GM06990 (cell line): ENCODE results near the gene CDH10.

ENCODE experiments used
- DNase-seq: peaks from one replicate; pipeline ENCODE4 v3.0.0-alpha.2; 2011; ENCODE audit not compliant: insufficient read length; ENCODE audit errors: extremely low read depth
- H3K27me3 ChIP-seq: replicated peaks from 2 replicates; pipeline ENCODE4 v1.6.0; 2011; ENCODE audit warnings: low read length; ENCODE audit not compliant: control insufficient read depth, insufficient read depth
- H3K36me3 ChIP-seq: 2 replicates; pipeline ENCODE4 v1.5.1; 2011; ENCODE audit warnings: low read length; ENCODE audit not compliant: control insufficient read depth, insufficient read depth
- H3K4me3 ChIP-seq: replicated peaks from 2 replicates; pipeline ENCODE4 v1.5.1; 2011; ENCODE audit warnings: low read depth, mild to moderate bottlenecking, control low read depth, low read length
- CTCF ChIP-seq: IDR thresholded peaks from 2 replicates; pipeline ENCODE4 v1.5.1; 2011; ENCODE audit warnings: low read length, control low read depth, mild to moderate bottlenecking, inconsistent platforms; ENCODE audit not compliant: insufficient read depth, poor library complexity, severe bottlenecking

CDH10 gene

GRCh38 chr5:24535646-24536045 is 109.1 kb downstream of the CDH10 start:
- H3K36me3 ChIP-seq = no peaks in the 10 kb centered on the region
- no peaks in the 10 kb centered on the region for H3K27me3 ChIP-seq
- H3K4me3 ChIP-seq = no peak overlapping the region
- no peak for DNase-seq
- no peak for TF ChIP-seq CTCF

- Histone ChIP-seq H3K4me3 (no peak overlapping the region), H3K36me3 (no peaks in the 10 kb centered on the region), H3K27me3 (no peaks in the 10 kb centered on the region)
- no peak for TF ChIP-seq CTCF
- DNase-seq = no peak
Observed at GRCh38 chr5:24530906-24531305, 113.9 kb downstream of the CDH10 start.

- no peak for TF ChIP-seq CTCF
- Histone ChIP-seq H3K4me3 (no peak overlapping the region), H3K36me3 (no peaks in the 10 kb centered on the region), H3K27me3 (no peaks in the 10 kb centered on the region)
- DNase-seq = no peak
Observed at GRCh38 chr5:24525414-24525813, 119.4 kb downstream of the CDH10 start.

- Histone ChIP-seq H3K4me3 (no peak overlapping the region), H3K36me3 (no peaks in the 10 kb centered on the region), H3K27me3 (no peaks in the 10 kb centered on the region)
- TF ChIP-seq CTCF = no peak
- no peak for DNase-seq
Observed at GRCh38 chr5:24512423-24512822, 132.4 kb downstream of the CDH10 start.

GRCh38 chr5:24510523-24510988 is 134.2 kb downstream of the CDH10 start:
- Histone ChIP-seq H3K27me3 (no peaks in the 10 kb centered on the region), H3K36me3 (no peaks in the 10 kb centered on the region), H3K4me3 (no peak overlapping the region)
- no peak for TF ChIP-seq CTCF
- DNase-seq = no peak

- no peaks in the 10 kb centered on the region for H3K36me3 ChIP-seq
- TF ChIP-seq CTCF = no peak
- DNase-seq = no peak
- H3K4me3 ChIP-seq = no peak overlapping the region
- no peaks in the 10 kb centered on the region for H3K27me3 ChIP-seq
Observed at GRCh38 chr5:24509943-24510342, 134.8 kb downstream of the CDH10 start.
